GM12878 (cell line): ENCODE data around the gene SMAGP. TPM values are rescaled to one million over a fixed set of nuclear protein-coding genes. Genes with fewer than 3 reads are reported as not detected.

Experiments used
- ASH2L ChIP-seq: fragments of 300-600, 200-600 bp; sonication (generic); IDR thresholded peaks from 2 replicates; pipeline ENCODE4 v1.6.1; 2017; ENCODE audit warnings: low read depth, mild to moderate bottlenecking, borderline replicate concordance
- BRCA1 ChIP-seq: IDR thresholded peaks from 2 replicates; pipeline ENCODE4 v1.6.1; 2011; ENCODE audit warnings: low read depth, low read length, improper control_type of control experiment
- CBX5 ChIP-seq: sonication (generic); IDR thresholded peaks from 2 replicates; pipeline ENCODE4 v1.6.1; 2016; ENCODE audit warnings: low read depth, moderate library complexity, mild to moderate bottlenecking, inconsistent platforms
- ELK1 ChIP-seq: IDR thresholded peaks from 2 replicates; pipeline ENCODE4 v1.6.1; 2012; ENCODE audit warnings: low read depth, low read length, improper control_type of control experiment
- JUNB ChIP-seq: IDR thresholded peaks from 2 replicates; pipeline ENCODE4 v1.6.1; 2016; ENCODE audit warnings: antibody characterized with exemption, mild to moderate bottlenecking
- KDM1A ChIP-seq: fragments of 200-600 bp; sonication (generic); IDR thresholded peaks from 2 replicates; pipeline ENCODE4 v1.6.1; 2016; ENCODE audit warnings: borderline replicate concordance
- KLF5 ChIP-seq: fragments of 450-650 bp; IDR thresholded peaks from 2 replicates; pipeline ENCODE4 v1.6.1; 2014; ENCODE audit warnings: mild to moderate bottlenecking; ENCODE audit not compliant: partially characterized antibody
- MTA3 ChIP-seq: IDR thresholded peaks from 2 replicates; pipeline ENCODE4 v1.6.1; 2012; ENCODE audit warnings: low read length, inconsistent platforms, borderline replicate concordance
- NFXL1 ChIP-seq: fragments of 450-650 bp; IDR thresholded peaks from 2 replicates; pipeline ENCODE4 v1.6.1; 2017; ENCODE audit warnings: antibody characterized with exemption, mild to moderate bottlenecking, borderline replicate concordance
- NFYB ChIP-seq: IDR thresholded peaks from 2 replicates; pipeline ENCODE4 v1.6.1; 2011; ENCODE audit warnings: low read depth, mild to moderate bottlenecking, low read length, improper control_type of control experiment, moderate library complexity; ENCODE audit not compliant: insufficient read depth
- PAX8 ChIP-seq: fragments of 450-650 bp; IDR thresholded peaks from 2 replicates; pipeline ENCODE4 v1.6.1; 2017; ENCODE audit warnings: mild to moderate bottlenecking, moderate library complexity
- POLR2A ChIP-seq: IDR thresholded peaks from 2 replicates; pipeline ENCODE4 v1.6.1; 2011; ENCODE audit warnings: low read depth, mild to moderate bottlenecking, low read length
- POU2F2 ChIP-seq: IDR thresholded peaks from 3 replicates; pipeline ENCODE4 v1.6.1; 2011; ENCODE audit warnings: low read depth, mild to moderate bottlenecking, low read length, borderline replicate concordance
- RELB ChIP-seq: fragments of 450-650 bp; IDR thresholded peaks from 2 replicates; pipeline ENCODE4 v1.6.1; 2017; ENCODE audit warnings: low read depth, mild to moderate bottlenecking, moderate library complexity
- SIX5 ChIP-seq: IDR thresholded peaks from 2 replicates; pipeline ENCODE4 v1.6.1; 2011; ENCODE audit warnings: mild to moderate bottlenecking, low read depth, low read length, moderate library complexity; ENCODE audit not compliant: severe bottlenecking
- STAT3 ChIP-seq: IDR thresholded peaks from 2 replicates; pipeline ENCODE4 v1.6.1; 2011; ENCODE audit warnings: low read depth, low read length, improper control_type of control experiment
- ZBTB40 ChIP-seq: fragments of 450-650 bp; IDR thresholded peaks from 2 replicates; pipeline ENCODE4 v1.6.1; 2016; ENCODE audit warnings: mild to moderate bottlenecking, moderate library complexity, borderline replicate concordance
- ZNF24 ChIP-seq: fragments of 450-650 bp; IDR thresholded peaks from 2 replicates; pipeline ENCODE4 v1.6.1; 2017; ENCODE audit warnings: antibody characterized with exemption, mild to moderate bottlenecking
- ZNF384 ChIP-seq: IDR thresholded peaks from 2 replicates; pipeline ENCODE4 v1.6.1; 2012; ENCODE audit warnings: low read depth, mild to moderate bottlenecking, low read length, improper control_type of control experiment, borderline replicate concordance
- ZNF592 ChIP-seq: fragments of 450-650 bp; IDR thresholded peaks from 2 replicates; pipeline ENCODE4 v1.6.1; 2017; ENCODE audit warnings: mild to moderate bottlenecking, moderate library complexity
- ZSCAN29 ChIP-seq: fragments of 450-650 bp; IDR thresholded peaks from 2 replicates; pipeline ENCODE4 v1.6.1; 2017; ENCODE audit warnings: mild to moderate bottlenecking, moderate library complexity
- polyA plus RNA-seq, 11 experiments: library from polyadenylated mRNA; depleted of rRNA in 4 of 11; unstranded in 6 of 11; stranded (reverse) in 5 of 11; fragments of >200 nt; fragmentation: Nextera tagmentation in 4 of 11; fragmentation: Illumina TruSeq in 1 of 11; extraction: Ambion mirVana in 4 of 11; extraction: Trizol in 1 of 11; gene quantifications; 1 replicate in 1 of 11; 2 replicates in 10 of 11; pipeline versions ENCODE4 v1.2.1 to v1.2.3, GENCODE V29; 2011 to 2016; ENCODE audit warnings: inconsistent platforms in 2 of 11, missing spikeins in 2 of 11, low read depth in 1 of 11
- total RNA-seq, 4 experiments: library from RNA; depleted of rRNA in 3 of 4; stranded (reverse); fragments of >200 nt in 3 of 4; fragmentation: Illumina TruSeq in 1 of 4; extraction: Trizol in 1 of 4; gene quantifications; 2 replicates each; pipeline versions ENCODE4 v1.2.1 to v1.2.3, GENCODE V29; 2013 to 2021

SMAGP gene
- total and polyA plus RNA-seq, 10 of the 15 experiments (the other 5 are each of a cell fraction or from before 2014, with no cell fraction given) = 0.42 to 7.1 (median 3.9) TPM

- TF ChIP-seq ASH2L = no peak
- no peak for TF ChIP-seq CBX5
- TF ChIP-seq KLF5 = no peak
- TF ChIP-seq ZBTB40 = no peak
- no peak for TF ChIP-seq ZNF592
- no peak for TF ChIP-seq SIX5
- TF ChIP-seq MTA3 = no peak
- no peak for TF ChIP-seq RELB
- TF ChIP-seq NFXL1 = no peak
- no peak for TF ChIP-seq STAT3
- no peak for TF ChIP-seq KDM1A
- TF ChIP-seq PAX8 = no peak
- no peak for TF ChIP-seq ELK1
- no peak for TF ChIP-seq JUNB
- no peak for TF ChIP-seq NFYB
- no peak for TF ChIP-seq ZSCAN29
- TF ChIP-seq ZNF384 = no peak
- TF ChIP-seq POU2F2 = peak; percentile 85; the same call in 2 of the 3 replicates
- TF ChIP-seq POLR2A = no peak
- no peak for TF ChIP-seq BRCA1
- no peak for TF ChIP-seq ZNF24
These were observed 23.9 kb downstream of the SMAGP start (continued) for GRCh38 chr12:51246254-51246853.
